CD1c-positive myeloid dendritic cell (primary cell): ENCODE measurements around the gene HLCS.

ENCODE experiments used
- DNase-seq: peaks from one replicate; pipeline ENCODE4 v3.0.0-alpha.2; 2016; ENCODE audit errors: extremely low spot score

The HLCS gene

GRCh38 chr21:36811762-36812161, 154.7 kb downstream of the HLCS start:
- no peak for DNase-seq

- no peak for DNase-seq
Measured at GRCh38 chr21:36810443-36810842, 156.0 kb downstream of the HLCS start.

- no peak for DNase-seq
Measured at GRCh38 chr21:36807422-36807928, 159.0 kb downstream of the HLCS start.

GRCh38 chr21:36806103-36806502, 160.4 kb downstream of the HLCS start:
- no peak for DNase-seq

GRCh38 chr21:36804874-36805611, 161.4 kb downstream of the HLCS start:
- DNase-seq = no peak

- DNase-seq = no peak
Measured at GRCh38 chr21:36803816-36804439, 162.5 kb downstream of the HLCS start.

GRCh38 chr21:36803051-36803645, 163.3 kb downstream of the HLCS start:
- DNase-seq = no peak

GRCh38 chr21:36800734-36801133, 165.7 kb downstream of the HLCS start:
- DNase-seq = no peak

GRCh38 chr21:36799869-36800268, 166.6 kb downstream of the HLCS start:
- no peak for DNase-seq

GRCh38 chr21:36798491-36798890, 168.0 kb downstream of the HLCS start:
- no peak for DNase-seq

- DNase-seq = no peak
Measured at GRCh38 chr21:36796070-36796469, 170.4 kb downstream of the HLCS start.

- no peak for DNase-seq
Measured at GRCh38 chr21:36792505-36792967, 173.9 kb downstream of the HLCS start.

- no peak for DNase-seq
Measured at GRCh38 chr21:36791695-36792470, 174.6 kb downstream of the HLCS start.

GRCh38 chr21:36791180-36791579, 175.3 kb downstream of the HLCS start:
- no peak for DNase-seq

- no peak for DNase-seq
Measured at GRCh38 chr21:36790616-36791015, 175.9 kb downstream of the HLCS start.

- DNase-seq = no peak
Measured at GRCh38 chr21:36788120-36788638, 178.3 kb downstream of the HLCS start.

GRCh38 chr21:36786186-36786585, 180.3 kb downstream of the HLCS start:
- no peak for DNase-seq

- no peak for DNase-seq
Measured at GRCh38 chr21:36785615-36786014, 180.9 kb downstream of the HLCS start.

- no peak for DNase-seq
Measured at GRCh38 chr21:36784947-36785346, 181.5 kb downstream of the HLCS start.

- no peak for DNase-seq
Measured at GRCh38 chr21:36783612-36784374, 182.7 kb downstream of the HLCS start.

GRCh38 chr21:36780861-36781260, 185.6 kb downstream of the HLCS start:
- DNase-seq = no peak
